Skeletal muscle tissue (tissue), 4 donors: ENCODE data around the gene HS2ST1. TPM values are rescaled to one million over a fixed set of nuclear protein-coding genes. Genes with fewer than 3 reads are reported as not detected.
"Not testable (repeated sequence)": the region's sequence is repeated elsewhere in the genome, so short reads cannot be mapped to it uniquely, and the experiment has no call there.

Experiments used
- H3K27ac ChIP-seq: one replicate; pipeline ENCODE4 v1.7.0; 2013; ENCODE audit warnings: mild to moderate bottlenecking, low read depth, low read length, inconsistent platforms
- H3K27me3 ChIP-seq, 3 donors: one replicate each; pipeline ENCODE4 v1.7.0; 2013; ENCODE audit warnings: low read length in 3 of 3; ENCODE audit not compliant: control insufficient read depth in 3 of 3, insufficient read depth in 3 of 3
- H3K36me3 ChIP-seq, 3 donors: one replicate each; pipeline ENCODE4 v1.7.0; 2013; ENCODE audit warnings: low read length in 3 of 3; ENCODE audit not compliant: control insufficient read depth in 3 of 3, insufficient read depth in 3 of 3
- H3K4me1 ChIP-seq, 3 donors: one replicate each; pipeline ENCODE4 v1.7.0; 2013; ENCODE audit warnings: low read length in 3 of 3, mild to moderate bottlenecking in 3 of 3; ENCODE audit not compliant: control insufficient read depth in 3 of 3, insufficient read depth in 3 of 3
- H3K4me3 ChIP-seq, 3 donors: one replicate each; pipeline ENCODE4 v1.7.0; 2013; ENCODE audit warnings: low read length in 3 of 3
- H3K9ac ChIP-seq, 3 donors: one replicate each; pipeline ENCODE4 v1.7.0; 2013; ENCODE audit warnings: low read length in 3 of 3, mild to moderate bottlenecking in 3 of 3, moderate library complexity in 2 of 3, low read depth in 1 of 3
- H3K9me3 ChIP-seq, 3 donors: one replicate each; pipeline ENCODE4 v1.7.0; 2013; ENCODE audit warnings: low read length in 3 of 3; ENCODE audit not compliant: control insufficient read depth in 3 of 3
- total RNA-seq: library from RNA; depleted of rRNA; stranded (reverse); fragments of >200 nt; gene quantifications from one replicate; pipeline ENCODE4 v1.2.3, GENCODE V29; 2014
- donor health status: Osteomylitis.

The HS2ST1 gene
- total RNA-seq, 1 donor from 2014 or later = 9.9 TPM

- H3K4me1 ChIP-seq, H3K9me3 ChIP-seq, H3K27me3 ChIP-seq, H3K36me3 ChIP-seq, H3K27ac ChIP-seq, H3K9ac ChIP-seq, H3K4me3 ChIP-seq: not testable (repeated sequence)
These were observed 69.2 kb downstream of the HS2ST1 start for GRCh38 chr1:86983677-86984076.

DNA sequence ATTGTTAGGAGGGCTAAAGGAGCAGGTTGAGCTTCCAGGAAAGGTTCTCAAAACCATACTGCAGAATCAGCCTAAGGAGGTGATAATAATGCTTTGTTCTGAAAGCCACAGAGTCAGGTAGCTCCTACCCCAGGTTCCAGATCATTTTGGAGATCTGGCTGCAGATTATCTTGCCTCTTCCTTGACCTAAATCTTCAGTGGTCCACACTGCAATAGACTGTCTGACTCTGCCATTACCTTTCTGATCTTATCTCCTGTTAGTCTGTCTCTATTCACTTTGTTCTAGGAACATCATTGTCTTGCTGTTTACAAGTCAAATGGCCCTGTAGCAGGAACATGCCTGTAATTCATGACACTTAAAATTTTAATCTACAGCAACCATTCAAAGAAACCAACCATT lies 73.0 kb downstream of the HS2ST1 start:
- no peaks in the 10 kb centered on the region for H3K4me1 ChIP-seq
- no peaks in the 10 kb centered on the region for H3K36me3 ChIP-seq
- no peak overlapping the region for H3K27ac ChIP-seq
- no peaks in the 10 kb centered on the region for H3K9me3 ChIP-seq
- no peak overlapping the region for H3K9ac ChIP-seq
- H3K4me3 ChIP-seq = no peak overlapping the region
- no peaks in the 10 kb centered on the region for H3K27me3 ChIP-seq

DNA sequence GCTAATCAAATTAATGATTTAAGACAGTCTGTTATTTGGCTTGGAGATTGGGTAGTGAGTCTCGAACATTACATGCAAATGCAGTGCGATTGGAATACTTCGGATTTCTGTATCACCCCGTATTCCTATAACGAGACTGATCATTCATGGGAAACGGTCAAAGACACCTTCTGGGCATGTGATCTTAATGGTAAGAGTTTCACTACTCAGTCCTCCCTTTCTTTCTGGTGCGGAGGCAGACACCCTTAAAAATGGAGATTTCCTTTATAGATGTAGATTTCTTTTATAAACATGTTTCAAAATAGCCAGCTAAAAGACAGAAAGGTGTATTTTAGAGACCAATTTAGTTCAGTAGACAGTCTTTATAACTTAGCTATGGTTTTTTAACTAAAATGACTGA lies 74.4 kb downstream of the HS2ST1 start:
- Histone ChIP-seq H3K4me3 (no peak overlapping the region), H3K9me3 (no peaks in the 10 kb centered on the region), H3K4me1 (no peaks in the 10 kb centered on the region), H3K27me3 (no peaks in the 10 kb centered on the region), H3K36me3 (no peaks in the 10 kb centered on the region), H3K27ac (no peak overlapping the region), H3K9ac (no peak overlapping the region)

GRCh38 chr1:86989690-86990089 lies 75.3 kb downstream of the HS2ST1 start:
- not testable (repeated sequence) for H3K9ac ChIP-seq, H3K27me3 ChIP-seq, H3K36me3 ChIP-seq, H3K4me1 ChIP-seq, H3K27ac ChIP-seq, H3K4me3 ChIP-seq, H3K9me3 ChIP-seq

DNA sequence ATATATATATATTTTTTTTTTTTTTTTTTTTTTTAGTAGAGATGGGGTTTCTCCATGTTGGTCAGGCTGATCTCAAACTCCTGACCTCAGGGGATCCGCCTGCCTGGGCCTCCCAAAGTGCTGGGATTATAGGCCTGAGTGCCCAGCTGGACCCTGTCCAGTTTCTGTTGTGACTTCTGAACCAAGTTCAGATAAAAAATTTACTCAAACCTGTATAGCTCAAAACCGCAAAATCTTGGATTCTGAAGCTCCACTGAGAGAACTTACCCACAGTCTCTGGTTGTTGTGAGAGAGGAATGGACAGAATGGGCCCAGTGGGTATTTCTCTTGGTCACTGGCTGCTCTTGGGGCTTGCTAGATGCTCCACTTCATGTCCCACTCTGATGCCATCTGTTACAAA lies 76.4 kb downstream of the HS2ST1 start:
- Histone ChIP-seq H3K36me3 (no peaks in the 10 kb centered on the region), H3K9me3 (no peaks in the 10 kb centered on the region), H3K27me3 (no peaks in the 10 kb centered on the region), H3K4me1 (no peaks in the 10 kb centered on the region), H3K9ac (no peak overlapping the region), H3K4me3 (no peak overlapping the region), H3K27ac (no peak overlapping the region)

GRCh38 chr1:86991549-86992186 lies 77.2 kb downstream of the HS2ST1 start:
- Histone ChIP-seq H3K27ac (no peak overlapping the region), H3K9ac (no peak overlapping the region), H3K36me3 (no peaks in the 10 kb centered on the region), H3K9me3 (no peaks in the 10 kb centered on the region), H3K4me1 (no peaks in the 10 kb centered on the region), H3K27me3 (no peaks in the 10 kb centered on the region), H3K4me3 (no peak overlapping the region)

DNA sequence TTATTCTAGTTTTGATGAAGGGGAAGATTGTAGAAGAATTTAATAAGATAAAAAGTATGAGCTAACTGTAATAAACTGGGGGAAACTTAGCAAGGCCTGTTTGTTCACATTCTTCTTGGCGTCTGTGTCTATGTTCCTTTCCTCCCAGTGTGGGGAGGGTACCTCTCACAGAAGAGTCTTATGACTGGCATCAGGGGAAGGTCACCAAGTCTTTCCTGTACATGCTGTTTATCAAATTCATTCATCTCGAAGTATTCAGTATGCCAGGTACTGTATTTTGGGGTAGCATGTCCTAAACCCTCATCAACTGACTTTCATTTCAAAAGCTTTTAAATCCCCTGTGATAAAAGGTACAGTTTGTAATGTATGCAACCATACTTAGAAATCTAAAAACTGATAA lies 78.4 kb downstream of the HS2ST1 start:
- no peaks in the 10 kb centered on the region for H3K36me3 ChIP-seq
- H3K9me3 ChIP-seq = no peaks in the 10 kb centered on the region
- H3K27me3 ChIP-seq = no peaks in the 10 kb centered on the region
- H3K27ac ChIP-seq = no peak overlapping the region
- no peak overlapping the region for H3K4me3 ChIP-seq
- H3K9ac ChIP-seq = no peak overlapping the region
- no peaks in the 10 kb centered on the region for H3K4me1 ChIP-seq

GRCh38 chr1:86993269-86993985 lies 79.0 kb downstream of the HS2ST1 start:
- H3K4me3 ChIP-seq = no peak overlapping the region
- no peaks in the 10 kb centered on the region for H3K27me3 ChIP-seq
- no peaks in the 10 kb centered on the region for H3K9me3 ChIP-seq
- no peaks in the 10 kb centered on the region for H3K4me1 ChIP-seq
- no peaks in the 10 kb centered on the region for H3K36me3 ChIP-seq
- H3K27ac ChIP-seq = no peak overlapping the region
- no peak overlapping the region for H3K9ac ChIP-seq

DNA sequence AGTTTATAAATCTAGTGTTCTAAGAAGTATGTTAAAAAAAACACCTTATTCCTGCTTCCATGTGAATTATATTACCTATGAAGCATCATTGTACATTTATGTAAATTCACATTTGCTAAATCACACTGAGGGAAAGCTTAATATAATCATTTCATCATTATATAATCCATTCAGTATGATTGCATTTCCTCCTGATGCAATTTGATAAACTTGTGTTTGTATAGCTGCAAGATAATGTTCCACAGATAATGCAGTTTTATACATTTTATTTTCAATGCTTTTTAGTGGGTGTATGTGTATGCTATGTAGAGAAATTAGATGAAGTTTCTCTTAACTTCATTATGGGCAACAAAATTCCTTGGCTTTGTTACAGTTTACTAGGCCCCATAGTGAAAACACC lies 79.6 kb downstream of the HS2ST1 start:
- H3K27me3 ChIP-seq = no peaks in the 10 kb centered on the region
- H3K27ac ChIP-seq = no peak overlapping the region
- H3K9me3 ChIP-seq = no peaks in the 10 kb centered on the region
- no peak overlapping the region for H3K4me3 ChIP-seq
- H3K4me1 ChIP-seq = no peaks in the 10 kb centered on the region
- no peaks in the 10 kb centered on the region for H3K36me3 ChIP-seq
- no peak overlapping the region for H3K9ac ChIP-seq

DNA sequence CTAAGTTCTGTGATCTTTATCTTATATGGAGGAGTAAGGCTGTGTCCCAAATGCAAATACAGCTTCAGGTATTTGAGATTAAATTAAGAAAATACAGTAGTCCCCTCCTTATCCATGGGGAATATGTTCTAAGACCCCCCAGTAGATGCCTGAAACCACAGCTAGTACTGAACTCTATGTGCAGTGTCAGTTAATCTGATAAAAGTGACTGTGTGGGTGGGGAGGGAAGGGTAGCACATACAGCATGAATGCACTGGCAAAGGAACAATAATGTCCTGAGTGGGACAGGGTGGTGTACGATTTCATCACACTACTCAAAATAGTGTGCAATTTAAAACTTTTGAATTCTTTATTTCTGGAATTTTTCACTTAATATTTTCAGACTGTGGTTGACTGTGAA lies 83.1 kb downstream of the HS2ST1 start:
- Histone ChIP-seq H3K9ac (no peak overlapping the region), H3K4me3 (no peak overlapping the region), H3K27ac (no peak overlapping the region), H3K4me1 (no peaks in the 10 kb centered on the region), H3K9me3 (no peaks in the 10 kb centered on the region), H3K36me3 (no peaks in the 10 kb centered on the region), H3K27me3 (no peaks in the 10 kb centered on the region)
